ENCODE measurements around the gene SMAD2.

Gene SMAD2

DNA sequence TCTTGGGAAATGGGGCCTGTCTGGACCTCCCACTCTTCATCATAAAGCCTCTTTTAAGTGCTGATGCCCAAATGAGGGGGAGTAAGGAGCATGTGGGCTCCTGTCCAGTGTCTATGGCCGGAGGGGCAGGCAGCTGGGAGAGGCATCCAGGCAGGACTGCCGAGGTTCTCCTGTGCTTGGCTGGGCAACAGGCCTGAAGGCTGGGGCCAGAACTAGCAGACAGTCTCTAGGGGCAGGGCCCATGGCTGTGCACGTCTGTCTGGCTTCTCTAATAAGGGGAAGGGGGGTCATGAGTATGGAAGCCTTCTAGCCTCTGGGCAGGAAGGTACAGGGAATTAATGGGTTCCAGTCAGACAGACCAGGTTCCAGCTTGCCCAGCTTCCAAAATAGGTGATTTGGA is 128.6 kb downstream of the SMAD2 start:
- no peak overlapping the region for H3K4me3 ChIP-seq (replicated peaks; ENCODE audit: low read depth, low read length)
- no peak for DNase-seq (ENCODE audit: extremely low read depth, low read depth)
- no peak for TF ChIP-seq CTCF (IDR thresholded peaks at IDR 0.05; ENCODE audit: low read depth, low read length, missing control alignments)

DNA sequence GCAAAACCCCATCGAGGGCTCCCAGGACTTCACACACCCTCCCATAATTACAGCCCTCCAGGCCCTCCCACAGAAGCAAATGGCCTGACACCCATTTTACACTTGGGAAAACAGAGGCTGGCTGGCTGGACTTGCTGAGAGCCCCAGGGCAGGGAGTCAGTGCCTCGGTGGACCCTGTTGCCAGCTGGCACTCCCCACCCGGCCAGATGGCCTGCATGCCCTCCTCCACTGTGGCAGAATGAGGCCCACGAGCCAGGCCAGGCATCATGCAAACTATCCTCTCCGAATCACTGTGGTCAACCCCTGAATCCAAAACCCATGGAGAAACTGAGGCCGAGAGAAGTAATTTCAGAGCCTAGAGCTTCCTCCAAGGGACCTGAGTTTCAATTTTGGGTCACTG is 129.7 kb downstream of the SMAD2 start:
- no peak for TF ChIP-seq CTCF (IDR thresholded peaks at IDR 0.05; ENCODE audit: low read depth, low read length, missing control alignments)
- no peak for DNase-seq (ENCODE audit: extremely low read depth, low read depth)
- no peak overlapping the region for H3K4me3 ChIP-seq (replicated peaks; ENCODE audit: low read depth, low read length)

GRCh38 chr18:47800248-47800647 is 130.2 kb downstream of the SMAD2 start:
- DNase-seq (ENCODE audit: extremely low read depth, low read depth): no peak
- no peak for TF ChIP-seq CTCF (IDR thresholded peaks at IDR 0.05; ENCODE audit: low read depth, low read length, missing control alignments)

GRCh38 chr18:47799376-47799775 is 131.1 kb downstream of the SMAD2 start:
- DNase-seq (ENCODE audit: extremely low read depth, low read depth): no peak
- TF ChIP-seq CTCF (IDR thresholded peaks at IDR 0.05; ENCODE audit: low read depth, low read length, missing control alignments): no peak
- no peak overlapping the region for H3K4me3 ChIP-seq (replicated peaks; ENCODE audit: low read depth, low read length)

More at GRCh38 chr18:47800248-47800647, 130.2 kb downstream of the SMAD2 start:
- H3K4me3 ChIP-seq (replicated peaks; ENCODE audit: low read depth, low read length): no peak overlapping the region

DNA sequence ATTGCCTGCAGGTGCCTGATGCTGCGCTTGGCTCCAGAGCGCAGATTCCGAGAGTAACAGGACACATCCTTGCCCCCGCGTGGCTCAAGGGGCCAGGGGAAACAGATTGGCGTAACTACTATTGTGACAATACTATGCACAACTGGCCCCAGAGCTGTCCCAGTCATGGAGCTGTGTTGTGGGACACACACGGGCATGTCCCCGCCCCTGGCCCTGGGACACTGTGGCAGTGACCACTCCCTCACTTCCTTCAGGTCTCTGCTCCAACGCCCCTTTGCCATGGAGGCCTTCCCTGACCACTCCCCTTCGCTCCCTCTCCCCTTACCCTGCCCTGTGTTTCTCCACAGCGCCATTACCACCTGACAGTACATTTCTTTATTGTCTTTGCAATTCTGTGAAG is 132.1 kb downstream of the SMAD2 start:
- no peak for TF ChIP-seq CTCF (IDR thresholded peaks at IDR 0.05; ENCODE audit: low read depth, low read length, missing control alignments)
- no peak for DNase-seq (ENCODE audit: extremely low read depth, low read depth)
- no peak overlapping the region for H3K4me3 ChIP-seq (replicated peaks; ENCODE audit: low read depth, low read length)

GRCh38 chr18:47797126-47797525 is 133.3 kb downstream of the SMAD2 start:
- no peak overlapping the region for H3K4me3 ChIP-seq (replicated peaks; ENCODE audit: low read depth, low read length)
- no peak for DNase-seq (ENCODE audit: extremely low read depth, low read depth)
- no peak for TF ChIP-seq CTCF (IDR thresholded peaks at IDR 0.05; ENCODE audit: low read depth, low read length, missing control alignments)

DNA sequence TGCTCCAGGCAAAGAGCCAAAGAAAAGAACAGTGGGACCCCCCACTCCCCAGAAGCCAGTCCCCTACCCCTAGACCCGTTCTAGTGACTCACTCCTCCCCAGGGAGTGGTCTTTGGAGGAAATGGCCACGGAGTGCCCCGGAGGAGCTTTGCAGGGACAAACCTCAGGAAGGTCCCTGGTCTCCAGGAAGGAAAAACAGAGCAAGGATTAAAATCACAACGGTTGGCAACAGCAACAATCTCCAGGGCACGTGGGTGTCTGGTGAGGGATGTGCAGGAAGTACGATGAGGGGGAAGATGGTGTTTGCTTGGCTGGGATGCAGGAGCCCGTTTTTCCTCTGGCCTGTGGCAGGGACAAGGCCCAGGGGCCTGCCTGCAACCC is 135.0 kb downstream of the SMAD2 start:
- no peak for TF ChIP-seq CTCF (IDR thresholded peaks at IDR 0.05; ENCODE audit: low read depth, low read length, missing control alignments)

More for the DNA sequence above, 135.0 kb downstream of the SMAD2 start:
- no peak for DNase-seq (ENCODE audit: extremely low read depth, low read depth)
- H3K4me3 ChIP-seq (replicated peaks; ENCODE audit: low read depth, low read length): no peak overlapping the region

All from HFF-Myc (cell line).